Fibroblast of lung (primary cell): ENCODE measurements around the gene CHFR.

Source experiments
- CTCF ChIP-seq, 2 donors: IDR thresholded peaks in 1 of 2; conservative IDR thresholded peaks in 1 of 2; 1 replicate in 1 of 2; 2 replicates in 1 of 2; pipeline ENCODE4 v1.5.1; 2011 to 2012; ENCODE audit warnings: low read length in 2 of 2, control low read depth in 1 of 2, inconsistent platforms in 1 of 2, low read depth in 1 of 2, mild to moderate bottlenecking in 1 of 2
- EZH2 ChIP-seq: IDR thresholded peaks from 2 replicates; pipeline ENCODE4 v1.5.1; 2012; ENCODE audit warnings: low read length, control low read depth, mild to moderate bottlenecking; ENCODE audit errors: missing control alignments

GRCh38 chr12:132848521-132848920 lies 38.9 kb downstream of the CHFR start:
- TF ChIP-seq EZH2 = no peak
- no peak for TF ChIP-seq CTCF (conservative IDR thresholded peaks at IDR 0.05 in 1 of 2, IDR thresholded peaks at IDR 0.05 in 1 of 2; ENCODE audit: low read depth in 1 of 2, low read length in 2 of 2)
